ENCODE results near the gene CACNA1D. TPM values are rescaled to one million over a fixed set of nuclear protein-coding genes. Genes with fewer than 3 reads are reported as not detected.

Gene CACNA1D
- total and polyA plus RNA-seq, 2 donors (not counting 3 experiments of a cell fraction or from before 2014, with no cell fraction given): 0.06 TPM; not detected in 1

- FAIRE-seq: no peak
- no peak overlapping the region for H3K9ac ChIP-seq (replicated peaks; ENCODE audit: extremely low read depth, insufficient read depth, low read length)
Measured at GRCh38 chr3:53585049-53585448, 90.6 kb downstream of the CACNA1D start.

More at GRCh38 chr3:53585049-53585448, 90.6 kb downstream of the CACNA1D start:
- no peaks in the 10 kb centered on the region for H3K9me3 ChIP-seq (replicated peaks; ENCODE audit: control insufficient read depth, insufficient read depth, low read length)
- CTCF ChIA-PET: interaction anchor here (0.6 to 0.7 kb wide), 2 partner anchors 43 to 158 kb away, joined by 3 to 4 read pairs; no protein-coding TSS in a partner anchor
- H3K27me3 ChIP-seq (ENCODE audit: control insufficient read depth in 2 of 2, insufficient read depth in 2 of 2, low read length in 2 of 2): no peaks in the 10 kb centered on the region
- no peak overlapping the region for H3K4me2 ChIP-seq (ENCODE audit: insufficient read depth, low read length)
- H3K9me1 ChIP-seq (replicated peaks; ENCODE audit: control insufficient read depth, extremely low read depth, insufficient read depth, low read length): no peaks in the 10 kb centered on the region
- DNase-seq (ENCODE audit: low read depth, low spot score): no peak
- no peak overlapping the region for H3K27ac ChIP-seq (ENCODE audit: insufficient read depth, low read depth, low read length)
- no peaks in the 10 kb centered on the region for H3K4me1 ChIP-seq (ENCODE audit: control insufficient read depth, extremely low read depth, insufficient read depth, low read length)
- H3K4me3 ChIP-seq (replicated peaks in 1 of 3; ENCODE audit: insufficient read depth in 1 of 3, low read depth in 1 of 3, low read length in 3 of 3): no peak overlapping the region
- no peak overlapping the region for H2AFZ ChIP-seq (ENCODE audit: low read depth, low read length)
- no peaks in the 10 kb centered on the region for H4K20me1 ChIP-seq (replicated peaks; ENCODE audit: control insufficient read depth, extremely low read depth, insufficient read depth, low read length)
- no peaks in the 10 kb centered on the region for H3K36me3 ChIP-seq (ENCODE audit: control insufficient read depth in 2 of 2, extremely low read depth in 1 of 2, insufficient read depth in 2 of 2, low read length in 2 of 2)
- intact Hi-C loops (cut with micrococcal nuclease): no loop called here
- H3K79me2 ChIP-seq (ENCODE audit: control insufficient read depth, insufficient read depth, low read length): no peaks in the 10 kb centered on the region
- dilution Hi-C loops (cut with MboI; ENCODE audit: extremely low pct_ligation_motif_present, low sequenced_read_pairs): no loop called here
- POLR2A ChIA-PET: no interaction called here
- TF ChIP-seq MAX (IDR thresholded peaks at IDR 0.05; ENCODE audit: insufficient read depth, insufficient read length) (no peak), CTCF (IDR thresholded peaks at IDR 0.05; ENCODE audit: extremely low read depth in 1 of 2, insufficient read depth in 1 of 2, low read depth in 1 of 2, low read length in 2 of 2) (no peak), FOS (IDR thresholded peaks at IDR 0.05; ENCODE audit: borderline replicate concordance, insufficient read depth, low read length) (no peak), EZH2 (IDR thresholded peaks at IDR 0.05; ENCODE audit: borderline replicate concordance, low read depth, low read length, severe bottlenecking) (no peak), GATA2 (IDR thresholded peaks at IDR 0.05; ENCODE audit: insufficient read depth, insufficient read length, low read depth, low read length) (no peak), POLR2A (IDR thresholded peaks at IDR 0.05; ENCODE audit: low read depth, low read length) (no peak), POLR2AphosphoS5 (IDR thresholded peaks at IDR 0.05; ENCODE audit: insufficient read depth, low read depth, low read length) (no peak), MYC (IDR thresholded peaks at IDR 0.05; ENCODE audit: low read depth, low read length) (no peak), JUN (IDR thresholded peaks at IDR 0.05; ENCODE audit: borderline replicate concordance, insufficient read depth, insufficient read length, low read depth) (no peak)
- no TSS peak for BruUV-seq (replicated peaks)
